Ishikawa (cell line): Measurements from ENCODE around the gene SALL3.

Source experiments
- CEBPB ChIP-seq: IDR thresholded peaks from 2 replicates; pipeline ENCODE4 v1.6.1; 2012
- CREB1 ChIP-seq: IDR thresholded peaks from 2 replicates; pipeline ENCODE4 v1.6.1; 2012; ENCODE audit warnings: low read depth
- EGR1 ChIP-seq: IDR thresholded peaks from 2 replicates; pipeline ENCODE4 v1.6.1; 2012
- EP300 ChIP-seq: IDR thresholded peaks from 2 replicates; pipeline ENCODE4 v1.6.1; 2012; ENCODE audit warnings: borderline replicate concordance
- FOXM1 ChIP-seq: IDR thresholded peaks from 2 replicates; pipeline ENCODE4 v1.6.1; 2012; ENCODE audit warnings: low read depth, borderline replicate concordance
- NFIC ChIP-seq: IDR thresholded peaks from 2 replicates; pipeline ENCODE4 v1.6.1; 2012
- RAD21 ChIP-seq: IDR thresholded peaks from 2 replicates; pipeline ENCODE4 v1.6.1; 2012; ENCODE audit warnings: low read depth
- TAF1 ChIP-seq: IDR thresholded peaks from 2 replicates; pipeline ENCODE4 v1.6.1; 2012; ENCODE audit warnings: low read depth, mild to moderate bottlenecking
- TCF12 ChIP-seq: IDR thresholded peaks from 2 replicates; pipeline ENCODE4 v1.6.1; 2012; ENCODE audit warnings: low read depth
- TEAD4 ChIP-seq: IDR thresholded peaks from 2 replicates; pipeline ENCODE4 v1.6.1; 2012
- USF1 ChIP-seq: IDR thresholded peaks from 2 replicates; pipeline ENCODE4 v1.6.1; 2012
- YY1 ChIP-seq: IDR thresholded peaks from 2 replicates; pipeline ENCODE4 v1.6.1; 2012; ENCODE audit warnings: low read depth
- ZBTB7A ChIP-seq: IDR thresholded peaks from 2 replicates; pipeline ENCODE4 v1.6.1; 2012; ENCODE audit warnings: low read depth
- TF ChIP-seq, protein P1 (sequence below): IDR thresholded peaks from 2 replicates; pipeline ENCODE4 v1.6.1; 2012
- TF ChIP-seq, protein P2 (sequence below): IDR thresholded peaks from 2 replicates; pipeline ENCODE4 v1.6.1; 2012; ENCODE audit warnings: low read depth, mild to moderate bottlenecking

SALL3 gene

DNA sequence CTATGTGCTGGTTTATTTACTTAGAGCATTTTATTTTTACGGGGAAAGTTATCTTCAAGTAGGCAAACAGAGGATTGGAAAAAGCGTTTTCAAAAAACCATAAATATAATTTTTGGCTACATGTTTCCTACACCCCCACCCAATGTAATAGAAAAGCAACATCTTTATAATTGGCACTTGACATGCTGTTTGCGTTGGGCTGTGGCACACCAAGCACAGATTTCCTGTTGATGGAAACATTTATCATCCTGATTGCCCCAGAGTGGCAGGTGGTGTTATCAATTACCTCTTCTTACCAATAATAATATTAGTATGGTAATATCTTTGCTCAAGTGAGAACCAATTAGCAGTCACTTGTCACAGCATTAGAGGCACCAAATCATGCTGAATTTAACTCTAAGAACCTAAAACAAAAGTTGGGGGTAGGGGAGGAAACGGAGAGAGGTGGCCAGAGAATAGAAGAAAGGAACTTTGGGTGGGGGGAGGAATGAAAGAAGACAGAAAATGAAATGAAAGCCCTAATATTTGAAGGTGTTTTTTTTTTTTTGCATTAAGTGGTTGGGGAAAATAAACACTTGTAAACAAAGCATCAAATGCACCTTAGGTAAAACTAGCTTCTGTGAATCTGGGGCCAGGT lies 3.8 kb upstream of the SALL3 start:
- TF ChIP-seq, protein P1, sequence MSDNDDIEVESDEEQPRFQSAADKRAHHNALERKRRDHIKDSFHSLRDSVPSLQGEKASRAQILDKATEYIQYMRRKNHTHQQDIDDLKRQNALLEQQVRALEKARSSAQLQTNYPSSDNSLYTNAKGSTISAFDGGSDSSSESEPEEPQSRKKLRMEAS, result no peak
- TF ChIP-seq, protein P2, sequence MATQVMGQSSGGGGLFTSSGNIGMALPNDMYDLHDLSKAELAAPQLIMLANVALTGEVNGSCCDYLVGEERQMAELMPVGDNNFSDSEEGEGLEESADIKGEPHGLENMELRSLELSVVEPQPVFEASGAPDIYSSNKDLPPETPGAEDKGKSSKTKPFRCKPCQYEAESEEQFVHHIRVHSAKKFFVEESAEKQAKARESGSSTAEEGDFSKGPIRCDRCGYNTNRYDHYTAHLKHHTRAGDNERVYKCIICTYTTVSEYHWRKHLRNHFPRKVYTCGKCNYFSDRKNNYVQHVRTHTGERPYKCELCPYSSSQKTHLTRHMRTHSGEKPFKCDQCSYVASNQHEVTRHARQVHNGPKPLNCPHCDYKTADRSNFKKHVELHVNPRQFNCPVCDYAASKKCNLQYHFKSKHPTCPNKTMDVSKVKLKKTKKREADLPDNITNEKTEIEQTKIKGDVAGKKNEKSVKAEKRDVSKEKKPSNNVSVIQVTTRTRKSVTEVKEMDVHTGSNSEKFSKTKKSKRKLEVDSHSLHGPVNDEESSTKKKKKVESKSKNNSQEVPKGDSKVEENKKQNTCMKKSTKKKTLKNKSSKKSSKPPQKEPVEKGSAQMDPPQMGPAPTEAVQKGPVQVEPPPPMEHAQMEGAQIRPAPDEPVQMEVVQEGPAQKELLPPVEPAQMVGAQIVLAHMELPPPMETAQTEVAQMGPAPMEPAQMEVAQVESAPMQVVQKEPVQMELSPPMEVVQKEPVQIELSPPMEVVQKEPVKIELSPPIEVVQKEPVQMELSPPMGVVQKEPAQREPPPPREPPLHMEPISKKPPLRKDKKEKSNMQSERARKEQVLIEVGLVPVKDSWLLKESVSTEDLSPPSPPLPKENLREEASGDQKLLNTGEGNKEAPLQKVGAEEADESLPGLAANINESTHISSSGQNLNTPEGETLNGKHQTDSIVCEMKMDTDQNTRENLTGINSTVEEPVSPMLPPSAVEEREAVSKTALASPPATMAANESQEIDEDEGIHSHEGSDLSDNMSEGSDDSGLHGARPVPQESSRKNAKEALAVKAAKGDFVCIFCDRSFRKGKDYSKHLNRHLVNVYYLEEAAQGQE, result no peak

GRCh38 chr18:78976765-78977636 lies 2.6 kb upstream of the SALL3 start:
- TF ChIP-seq ZBTB7A (no peak), RAD21 (no peak), TCF12 (no peak), NFIC (no peak), EGR1 (no peak), USF1 (no peak), FOXM1 (no peak), CREB1 (no peak)
- TF ChIP-seq, protein P1, result no peak

DNA sequence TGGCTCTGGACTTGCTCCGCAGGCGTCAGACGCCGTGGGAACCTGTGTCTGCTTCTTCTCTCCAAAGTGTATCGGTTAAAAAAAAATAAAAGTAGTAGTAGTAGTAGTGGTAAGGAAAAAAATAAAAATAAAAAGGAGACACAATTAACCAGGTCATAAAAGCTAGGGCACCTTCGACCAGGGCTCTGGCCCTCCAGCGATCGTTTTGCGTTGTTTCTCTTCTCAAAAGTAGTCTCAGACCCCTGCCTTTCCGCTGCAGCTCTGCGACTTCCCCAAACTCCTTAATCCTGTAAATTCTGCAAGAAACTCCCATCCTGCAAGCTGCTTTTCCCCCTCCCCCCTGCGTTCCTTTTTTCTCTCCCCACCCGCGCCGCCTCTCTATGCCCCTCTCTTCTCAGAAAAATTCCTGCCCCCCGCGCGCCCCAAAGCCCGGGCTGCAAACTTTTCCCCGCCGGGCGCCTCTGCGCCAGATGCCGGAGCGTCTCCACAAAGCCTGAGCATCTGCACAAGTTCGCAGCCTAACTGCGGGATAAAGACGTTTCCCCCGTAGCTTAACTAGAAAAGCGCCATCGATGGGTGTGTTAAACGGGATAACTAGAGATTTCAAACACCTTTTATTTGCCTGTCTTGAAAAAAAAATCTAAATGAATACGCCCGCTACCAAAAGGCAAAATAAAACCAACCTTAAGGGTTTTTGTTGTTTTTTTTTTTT lies 1.8 kb upstream of the SALL3 start:
- TF ChIP-seq, protein P2, result no peak
- TF ChIP-seq TAF1 (no peak), CEBPB (no peak), TCF12 (no peak), TEAD4 (no peak), FOXM1 (no peak), USF1 (no peak), YY1 (no peak), RAD21 (no peak), CREB1 (no peak), NFIC (no peak), EP300 (no peak), EGR1 (no peak), ZBTB7A (no peak)
- TF ChIP-seq, protein P1, result no peak

- no peak for TF ChIP-seq NFIC
- TF ChIP-seq, protein P2, result no peak
- TF ChIP-seq TEAD4, result no peak
- no peak for TF ChIP-seq TAF1
- TF ChIP-seq EP300, result no peak
- TF ChIP-seq RAD21, result no peak
- TF ChIP-seq USF1, result no peak
- no peak for TF ChIP-seq EGR1
- no peak for TF ChIP-seq TCF12
- no peak for TF ChIP-seq YY1
- TF ChIP-seq CREB1, result no peak
- TF ChIP-seq FOXM1, result no peak
- TF ChIP-seq, protein P1, result no peak
- no peak for TF ChIP-seq CEBPB
- no peak for TF ChIP-seq ZBTB7A
Measured at GRCh38 chr18:78978349-78979055, 1.1 kb upstream of the SALL3 start.
